Central memory CD8-positive, alpha-beta T cell (primary cell): ENCODE results near the gene TDRD10.
A peak's percentile ranks its signal among the peaks of the same experiment; 100 is the strongest.

ENCODE experiments used
- ATAC-seq: fragments of 150-1000 bp; cut with Tn5 transposase; replicated peaks from 2 replicates; pipeline ENCODE4 v1.10.0; 2022; ENCODE audit warnings: mild to moderate bottlenecking, moderate FRiP score, moderate number of reproducible peaks; ENCODE audit not compliant: poor library complexity, severe bottlenecking; ENCODE audit errors: extremely low read depth
- DNase-seq, 2 donors: peaks; one replicate each; pipeline ENCODE4 v3.0.0; 2021; ENCODE audit warnings: low spot score in 2 of 2
- H3K27ac Mint-ChIP-seq: one replicate; pipeline ENCODE4 v1.8.0; 2022; ENCODE audit warnings: low read depth, mild to moderate bottlenecking, moderate library complexity, mixed read lengths
- H3K27me3 Mint-ChIP-seq: one replicate; pipeline ENCODE4 v1.8.0; 2022; ENCODE audit warnings: mixed read lengths
- H3K36me3 Mint-ChIP-seq: one replicate; pipeline ENCODE4 v1.8.0; 2022; ENCODE audit warnings: mild to moderate bottlenecking, moderate library complexity, mixed read lengths; ENCODE audit not compliant: insufficient read depth
- H3K4me1 Mint-ChIP-seq: one replicate; pipeline ENCODE4 v1.8.0; 2022; ENCODE audit warnings: mixed read lengths
- H3K4me3 Mint-ChIP-seq: one replicate; pipeline ENCODE4 v1.8.0; 2022; ENCODE audit warnings: mild to moderate bottlenecking, moderate library complexity, mixed read lengths
- H3K9me3 Mint-ChIP-seq: one replicate; pipeline ENCODE4 v1.8.0; 2022; ENCODE audit warnings: mixed read lengths

The TDRD10 gene

GRCh38 chr1:154552036-154552435 lies 50.0 kb downstream of the TDRD10 start:
- H3K4me1 Mint-ChIP-seq: peaks cover 51% of the 10 kb centered on the region
- no peak for DNase-seq
- no peak overlapping the region for H3K4me3 Mint-ChIP-seq
- no peak for ATAC-seq
- no peaks in the 10 kb centered on the region for H3K9me3 Mint-ChIP-seq
- H3K36me3 Mint-ChIP-seq: peaks cover 56% of the 10 kb centered on the region
- no peak overlapping the region for H3K27ac Mint-ChIP-seq
- no peaks in the 10 kb centered on the region for H3K27me3 Mint-ChIP-seq

- Mint-ChIP-seq H3K27ac (no peak overlapping the region), H3K4me1 (peaks cover 61% of the 10 kb centered on the region)
- no peak for ATAC-seq
Observed at GRCh38 chr1:154553056-154554030, 51.3 kb downstream of the TDRD10 start.

GRCh38 chr1:154556422-154556821 lies 54.4 kb downstream of the TDRD10 start:
- ATAC-seq (no peak), DNase-seq (no peak)
- Mint-ChIP-seq H3K27me3 (no peaks in the 10 kb centered on the region), H3K27ac (no peak overlapping the region), H3K4me3 (peak overlapping the region; percentile 84), H3K4me1 (peaks cover 56% of the 10 kb centered on the region), H3K9me3 (no peaks in the 10 kb centered on the region), H3K36me3 (peaks cover 37% of the 10 kb centered on the region)

More at GRCh38 chr1:154553056-154554030, 51.3 kb downstream of the TDRD10 start:
- DNase-seq: no peak
- peaks cover 54% of the 10 kb centered on the region for H3K36me3 Mint-ChIP-seq
- H3K9me3 Mint-ChIP-seq: no peaks in the 10 kb centered on the region
- no peaks in the 10 kb centered on the region for H3K27me3 Mint-ChIP-seq
- no peak overlapping the region for H3K4me3 Mint-ChIP-seq

GRCh38 chr1:154557248-154557938 lies 55.4 kb downstream of the TDRD10 start:
- peaks cover 56% of the 10 kb centered on the region for H3K4me1 Mint-ChIP-seq
- H3K9me3 Mint-ChIP-seq: no peaks in the 10 kb centered on the region
- H3K27ac Mint-ChIP-seq: peak overlapping the region; percentile 84
- no peaks in the 10 kb centered on the region for H3K27me3 Mint-ChIP-seq
- DNase-seq (no peak), ATAC-seq (no peak)
- peak overlapping the region; percentile 84 for H3K4me3 Mint-ChIP-seq
- peaks cover 30% of the 10 kb centered on the region for H3K36me3 Mint-ChIP-seq

- ATAC-seq: no peak
- DNase-seq: no peak
- Mint-ChIP-seq H3K27me3 (no peaks in the 10 kb centered on the region), H3K36me3 (peaks cover 25% of the 10 kb centered on the region), H3K4me3 (peak within 1 kb of the TSS; percentile 84), H3K4me1 (peaks cover 53% of the 10 kb centered on the region), H3K9me3 (no peaks in the 10 kb centered on the region), H3K27ac (peak within 1 kb of the TSS; percentile 84)
Observed at GRCh38 chr1:154557939-154558719, 56.1 kb downstream of the TDRD10 start, which contains the start of gene UBE2Q1. Gene UBE2Q1 (minus strand): TSS chr1:154558662. CDS start chr1:154558553, 109 bp downstream.

GRCh38 chr1:154558720-154559465 lies 56.9 kb downstream of the TDRD10 start:
- ATAC-seq: peak; percentile 95
- peak; percentile 98 to 100 for DNase-seq
- Mint-ChIP-seq H3K4me3 (peak overlapping the region; percentile 84), H3K4me1 (peaks cover 49% of the 10 kb centered on the region), H3K27ac (peak overlapping the region; percentile 84), H3K36me3 (peaks cover 17% of the 10 kb centered on the region), H3K9me3 (no peaks in the 10 kb centered on the region), H3K27me3 (no peaks in the 10 kb centered on the region)

GRCh38 chr1:154559466-154560044 lies 57.5 kb downstream of the TDRD10 start:
- peak overlapping the region; percentile 84 for H3K4me3 Mint-ChIP-seq
- peak; percentile 73 to 75 for DNase-seq
- peak; percentile 55 for ATAC-seq
- H3K27me3 Mint-ChIP-seq: no peaks in the 10 kb centered on the region
- peaks cover 47% of the 10 kb centered on the region for H3K4me1 Mint-ChIP-seq
- no peaks in the 10 kb centered on the region for H3K9me3 Mint-ChIP-seq
- peaks cover 12% of the 10 kb centered on the region for H3K36me3 Mint-ChIP-seq
- peak overlapping the region; percentile 84 for H3K27ac Mint-ChIP-seq

- peaks cover 11% of the 10 kb centered on the region for H3K4me1 Mint-ChIP-seq
- ATAC-seq: no peak
- H3K27me3 Mint-ChIP-seq: peaks cover 42% of the 10 kb centered on the region
- H3K4me3 Mint-ChIP-seq: no peak overlapping the region
- H3K9me3 Mint-ChIP-seq: no peaks in the 10 kb centered on the region
- DNase-seq: no peak
- peaks cover 3% of the 10 kb centered on the region for H3K36me3 Mint-ChIP-seq
- no peak overlapping the region for H3K27ac Mint-ChIP-seq
Observed at GRCh38 chr1:154565876-154566275, 63.9 kb downstream of the TDRD10 start.

- Mint-ChIP-seq H3K9me3 (no peaks in the 10 kb centered on the region), H3K27ac (no peak within 1 kb of the TSS)
Observed at GRCh38 chr1:154567386-154568156, 65.6 kb downstream of the TDRD10 start, which contains the start of gene CHRNB2. Gene CHRNB2 (plus strand): TSS chr1:154567778. CDS start chr1:154568045, 267 bp downstream.

GRCh38 chr1:154568157-154568815 lies 66.3 kb downstream of the TDRD10 start:
- Mint-ChIP-seq H3K9me3 (no peaks in the 10 kb centered on the region), H3K36me3 (peaks cover 5% of the 10 kb centered on the region), H3K27me3 (peaks cover 51% of the 10 kb centered on the region), H3K27ac (no peak overlapping the region), H3K4me1 (peaks cover 11% of the 10 kb centered on the region), H3K4me3 (no peak overlapping the region)
- ATAC-seq: no peak
- no peak for DNase-seq

More at GRCh38 chr1:154567386-154568156, 65.6 kb downstream of the TDRD10 start, which contains the start of gene CHRNB2:
- peaks cover 3% of the 10 kb centered on the region for H3K36me3 Mint-ChIP-seq
- peaks cover 51% of the 10 kb centered on the region for H3K27me3 Mint-ChIP-seq
- H3K4me3 Mint-ChIP-seq: no peak within 1 kb of the TSS
- peaks cover 11% of the 10 kb centered on the region for H3K4me1 Mint-ChIP-seq
- DNase-seq (peak; percentile 61 to 65), ATAC-seq (peak; percentile 92)
